K562 (cell line): ENCODE results near the gene FSTL1. TPM values are rescaled to one million over a fixed set of nuclear protein-coding genes. Genes with fewer than 3 reads are reported as not detected.

Source experiments
- BCL6 ChIP-seq: fragments of 250-450 bp; sonication (Bioruptor Pico); IDR thresholded peaks from 2 replicates; pipeline ENCODE4 v1.4.0; 2020
- ESRRA ChIP-seq: fragments of 450-650 bp; IDR thresholded peaks from 2 replicates; pipeline ENCODE4 v1.6.1; 2014; ENCODE audit warnings: low read depth, mild to moderate bottlenecking, moderate library complexity, borderline replicate concordance
- MAFK ChIP-seq: IDR thresholded peaks from 2 replicates; pipeline ENCODE4 v1.6.1; 2011; ENCODE audit warnings: low read length, improper control_type of control experiment
- NR2C1 ChIP-seq, 2 experiments: fragments of 450-650 bp; IDR thresholded peaks; 2 replicates each; pipeline ENCODE4 v1.6.1; 2017; ENCODE audit warnings: mild to moderate bottlenecking in 2 of 2, antibody characterized with exemption in 1 of 2, inconsistent platforms in 1 of 2, missing compliant biosample characterization in 1 of 2, missing genetic modification characterization in 1 of 2
- NRF1 ChIP-seq, 2 experiments: fragments of 450-650 bp; IDR thresholded peaks in 1 of 2; conservative IDR thresholded peaks in 1 of 2; 2 replicates each; pipeline ENCODE4 v1.6.1; 2014; ENCODE audit warnings: mild to moderate bottlenecking in 2 of 2
- TCF15 ChIP-seq: fragments of 250-450 bp; sonication (Bioruptor Pico); IDR thresholded peaks from 2 replicates; pipeline ENCODE4 v1.8.0; 2022; ENCODE audit warnings: moderate library complexity, mild to moderate bottlenecking, inconsistent platforms
- ZKSCAN8 ChIP-seq: fragments of 200-800 bp; sonication (Bioruptor generic); IDR thresholded peaks from 2 replicates; pipeline ENCODE4 v1.6.1; 2016; ENCODE audit warnings: missing genetic modification characterization, missing compliant biosample characterization
- ZNF197 ChIP-seq: fragments of 200-800 bp; sonication (Bioruptor generic); IDR thresholded peaks from 2 replicates; pipeline ENCODE4 v1.6.1; 2016; ENCODE audit warnings: low read depth, missing genetic modification characterization, missing compliant biosample characterization
- ZNF318 ChIP-seq, 2 experiments: fragments of 450-650 bp; IDR thresholded peaks; 2 replicates each; pipeline ENCODE4 v1.6.1; 2016; ENCODE audit warnings: mild to moderate bottlenecking in 2 of 2, borderline replicate concordance in 1 of 2, low read depth in 1 of 2, moderate library complexity in 1 of 2
- ZNF696 ChIP-seq: fragments of 250-450 bp; sonication (Bioruptor Pico); conservative IDR thresholded peaks from 2 replicates; pipeline ENCODE4 v1.4.0; 2020; ENCODE audit warnings: mild to moderate bottlenecking, moderate library complexity
- ZNF764 ChIP-seq: fragments of 250-450 bp; sonication (Bioruptor Pico); IDR thresholded peaks from 2 replicates; pipeline ENCODE4 v1.4.0; 2020; ENCODE audit warnings: low read depth, mild to moderate bottlenecking, moderate library complexity
- ZNF766 ChIP-seq: fragments of 200-800 bp; sonication (Bioruptor generic); conservative IDR thresholded peaks from 2 replicates; pipeline ENCODE4 v1.6.1; 2016; ENCODE audit warnings: missing genetic modification characterization, missing compliant biosample characterization
- polyA plus RNA-seq, 8 experiments: library from polyadenylated mRNA; depleted of rRNA in 4 of 8; stranded (reverse) in 5 of 8; unstranded in 3 of 8; fragments of >200 nt; fragmentation: Nextera tagmentation in 2 of 8; fragmentation: Illumina TruSeq in 1 of 8; extraction: Ambion mirVana in 2 of 8; extraction: Trizol in 1 of 8; gene quantifications; 2 replicates each; pipeline versions ENCODE4 v1.2.1 to v1.2.3, GENCODE V29; 2011 to 2014; ENCODE audit warnings: inconsistent platforms in 1 of 8, missing spikeins in 1 of 8
- total RNA-seq, 7 experiments: library from RNA; depleted of rRNA in 6 of 7; stranded (reverse); fragments of >200 nt in 6 of 7; fragmentation: Illumina TruSeq in 2 of 7; extraction: Trizol in 2 of 7; gene quantifications; 2 replicates each; pipeline versions ENCODE4 v1.2.1 to v1.2.3, GENCODE V29; 2011 to 2021; ENCODE audit warnings: low replicate concordance in 1 of 7
- TF ChIP-seq, protein P1 (sequence below), 2 experiments: IDR thresholded peaks; 2 replicates each; pipeline ENCODE4 v1.6.1; 2011; ENCODE audit warnings: borderline replicate concordance in 1 of 2, control low read depth in 1 of 2, low read depth in 1 of 2, low read length in 1 of 2, mild to moderate bottlenecking in 1 of 2, mixed read lengths in 1 of 2, moderate library complexity in 1 of 2; ENCODE audit not compliant: insufficient read depth in 1 of 2, insufficient read length in 1 of 2, poor library complexity in 1 of 2, severe bottlenecking in 1 of 2; ENCODE audit errors: extremely low read depth in 1 of 2

The FSTL1 gene
- total and polyA plus RNA-seq, 9 of the 15 experiments (the other 6 are each of a cell fraction or from before 2014, with no cell fraction given), result 0.01 to 0.58 (median 0.08) TPM; not detected in 2

DNA sequence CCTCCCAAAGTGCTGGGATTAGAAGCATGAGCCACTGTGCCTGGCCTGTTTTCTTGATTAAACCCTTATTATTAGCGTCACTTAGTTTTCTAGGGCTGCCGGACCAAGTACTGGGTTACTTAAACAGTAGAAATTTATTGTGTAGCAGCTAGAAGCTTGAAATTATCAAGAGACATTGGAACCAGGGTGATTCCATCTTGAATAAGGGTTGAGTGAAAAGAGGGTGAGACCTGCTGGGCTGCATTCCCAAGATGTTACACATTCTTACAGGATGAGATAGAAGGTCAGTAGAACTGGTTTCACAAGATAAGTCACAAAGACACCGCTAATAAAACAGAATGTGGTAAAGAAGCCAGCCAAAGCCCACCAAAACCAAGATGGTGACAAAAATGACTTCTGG lies 18.6 kb upstream of the FSTL1 start (continued):
- TF ChIP-seq, protein P1, sequence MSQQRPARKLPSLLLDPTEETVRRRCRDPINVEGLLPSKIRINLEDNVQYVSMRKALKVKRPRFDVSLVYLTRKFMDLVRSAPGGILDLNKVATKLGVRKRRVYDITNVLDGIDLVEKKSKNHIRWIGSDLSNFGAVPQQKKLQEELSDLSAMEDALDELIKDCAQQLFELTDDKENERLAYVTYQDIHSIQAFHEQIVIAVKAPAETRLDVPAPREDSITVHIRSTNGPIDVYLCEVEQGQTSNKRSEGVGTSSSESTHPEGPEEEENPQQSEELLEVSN (IDR thresholded peaks at IDR 0.05; ENCODE audit: borderline replicate concordance in 1 of 2, extremely low read depth in 1 of 2, insufficient read depth in 1 of 2, insufficient read length in 1 of 2, low read depth in 1 of 2, low read length in 1 of 2, poor library complexity in 1 of 2, severe bottlenecking in 1 of 2), result no peak
- no peak for TF ChIP-seq ZNF318 (IDR thresholded peaks at IDR 0.05; ENCODE audit: borderline replicate concordance in 1 of 2, low read depth in 1 of 2)
- no peak for TF ChIP-seq BCL6 (CRISPR knock-in tag)
- TF ChIP-seq TCF15 (CRISPR knock-in tag), result no peak
- TF ChIP-seq NRF1 (conservative IDR thresholded peaks at IDR 0.05 in 1 of 2, IDR thresholded peaks at IDR 0.05 in 1 of 2), result no peak
- no peak for TF ChIP-seq ZKSCAN8
- no peak for TF ChIP-seq ESRRA
- TF ChIP-seq ZNF766 (CRISPR knock-in tag), result 0 out of 2 replicates have a peak, but pooled peaks have one; percentile 25
- no peak for TF ChIP-seq NR2C1 (IDR thresholded peaks at IDR 0.05)
- TF ChIP-seq NR2C1 (tag; IDR thresholded peaks at IDR 0.05), result 0 out of 2 replicates have a peak, but pooled peaks have one; percentile 21
- TF ChIP-seq MAFK, result no peak
- TF ChIP-seq ZNF696 (CRISPR knock-in tag), result no peak
- TF ChIP-seq ZNF197 (CRISPR knock-in tag), result peak; percentile 52; the same call in 1 of the 2 replicates
- no peak for TF ChIP-seq ZNF764
